Measurements from ENCODE around the gene CASK. TPM values are rescaled to one million over a fixed set of nuclear protein-coding genes. Genes with fewer than 3 reads are reported as not detected.

Gene CASK
- total and polyA plus RNA-seq, 7 donors, result 9.5 to 37.1 (median 18.4) TPM

- Histone ChIP-seq H3K4me1 (no peaks in the 10 kb centered on the region), H3K27ac (no peak within 1 kb of the TSS), H3K36me3 (no peaks in the 10 kb centered on the region), H3K4me3 (peak within 1 kb of the TSS in 1 of 4 donors; percentile 18), H3K9me3 (no peaks in the 10 kb centered on the region), H3K27me3 (no peaks in the 10 kb centered on the region)
- 62 to 87% methylated on average over 8 of the region's 8 CpGs for WGBS, 2 donors
- intact Hi-C loops (cut with DNase I), result no loop called here
- no peak for DNase-seq
- TF ChIP-seq, protein P1, sequence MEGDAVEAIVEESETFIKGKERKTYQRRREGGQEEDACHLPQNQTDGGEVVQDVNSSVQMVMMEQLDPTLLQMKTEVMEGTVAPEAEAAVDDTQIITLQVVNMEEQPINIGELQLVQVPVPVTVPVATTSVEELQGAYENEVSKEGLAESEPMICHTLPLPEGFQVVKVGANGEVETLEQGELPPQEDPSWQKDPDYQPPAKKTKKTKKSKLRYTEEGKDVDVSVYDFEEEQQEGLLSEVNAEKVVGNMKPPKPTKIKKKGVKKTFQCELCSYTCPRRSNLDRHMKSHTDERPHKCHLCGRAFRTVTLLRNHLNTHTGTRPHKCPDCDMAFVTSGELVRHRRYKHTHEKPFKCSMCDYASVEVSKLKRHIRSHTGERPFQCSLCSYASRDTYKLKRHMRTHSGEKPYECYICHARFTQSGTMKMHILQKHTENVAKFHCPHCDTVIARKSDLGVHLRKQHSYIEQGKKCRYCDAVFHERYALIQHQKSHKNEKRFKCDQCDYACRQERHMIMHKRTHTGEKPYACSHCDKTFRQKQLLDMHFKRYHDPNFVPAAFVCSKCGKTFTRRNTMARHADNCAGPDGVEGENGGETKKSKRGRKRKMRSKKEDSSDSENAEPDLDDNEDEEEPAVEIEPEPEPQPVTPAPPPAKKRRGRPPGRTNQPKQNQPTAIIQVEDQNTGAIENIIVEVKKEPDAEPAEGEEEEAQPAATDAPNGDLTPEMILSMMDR (IDR thresholded peaks at IDR 0.05), result no peak
- no peak for TF ChIP-seq EP300 (IDR thresholded peaks at IDR 0.05)
- TF ChIP-seq POLR2AphosphoS5 (IDR thresholded peaks at IDR 0.05), result no peak
These were observed 234.5 kb downstream of the CASK start, which contains the start of gene GPR34 for GRCh38 chrX:41688835-41689234. GPR34 (plus strand) TSS chrX:41688973; CDS start chrX:41695634, 6,661 bp downstream.

- Histone ChIP-seq H3K27me3 (no peaks in the 10 kb centered on the region), H3K36me3 (no peaks in the 10 kb centered on the region), H3K4me3 (no peak overlapping the region), H3K4me1 (no peaks in the 10 kb centered on the region), H3K9me3 (no peaks in the 10 kb centered on the region), H3K27ac (no peak overlapping the region)
- TF ChIP-seq POLR2A (IDR thresholded peaks at IDR 0.05) (no peak), POLR2AphosphoS5 (IDR thresholded peaks at IDR 0.05) (no peak), EP300 (IDR thresholded peaks at IDR 0.05) (no peak)
- TF ChIP-seq, protein P1 (IDR thresholded peaks at IDR 0.05), result no peak
- 68 to 83% methylated on average over 2 of the region's 2 CpGs for WGBS, 2 donors
- no peak for DNase-seq
- intact Hi-C loops (cut with DNase I), result no loop called here
These were observed 235.2 kb downstream of the CASK start for GRCh38 chrX:41688156-41688555.

DNA sequence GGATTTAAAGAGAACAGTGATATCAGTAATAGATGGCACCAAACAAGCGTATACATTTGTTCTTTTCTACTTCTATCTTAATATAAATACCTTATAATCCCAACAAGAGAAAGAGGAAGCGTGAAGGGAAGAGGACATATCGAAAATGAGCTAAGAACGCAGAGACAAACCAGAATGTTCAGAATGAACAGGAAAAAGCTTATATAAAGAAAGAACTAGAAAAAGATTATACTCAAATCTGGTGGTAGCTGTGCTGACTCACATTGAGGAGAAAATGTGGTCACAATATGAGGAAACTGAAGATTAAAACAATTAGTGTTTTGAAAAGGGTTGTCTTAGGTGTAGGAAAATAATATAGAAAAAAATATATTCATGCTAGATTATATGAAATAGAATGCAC is 236.6 kb downstream of the CASK start:
- H3K4me3 ChIP-seq, result no peak overlapping the region
- TF ChIP-seq POLR2AphosphoS5 (IDR thresholded peaks at IDR 0.05) (no peak), POLR2A (IDR thresholded peaks at IDR 0.05) (no peak)
- TF ChIP-seq, protein P1 (IDR thresholded peaks at IDR 0.05), result no peak
- no peaks in the 10 kb centered on the region for H3K4me1 ChIP-seq
- intact Hi-C loops (cut with DNase I), result no loop called here
- H3K27ac ChIP-seq, result no peak overlapping the region
- H3K27me3 ChIP-seq, result no peaks in the 10 kb centered on the region
- no peaks in the 10 kb centered on the region for H3K9me3 ChIP-seq
- 61 to 69% methylated on average over 4 of the region's 4 CpGs for WGBS, 2 donors
- H3K36me3 ChIP-seq, result no peaks in the 10 kb centered on the region
- no peak for DNase-seq

DNA sequence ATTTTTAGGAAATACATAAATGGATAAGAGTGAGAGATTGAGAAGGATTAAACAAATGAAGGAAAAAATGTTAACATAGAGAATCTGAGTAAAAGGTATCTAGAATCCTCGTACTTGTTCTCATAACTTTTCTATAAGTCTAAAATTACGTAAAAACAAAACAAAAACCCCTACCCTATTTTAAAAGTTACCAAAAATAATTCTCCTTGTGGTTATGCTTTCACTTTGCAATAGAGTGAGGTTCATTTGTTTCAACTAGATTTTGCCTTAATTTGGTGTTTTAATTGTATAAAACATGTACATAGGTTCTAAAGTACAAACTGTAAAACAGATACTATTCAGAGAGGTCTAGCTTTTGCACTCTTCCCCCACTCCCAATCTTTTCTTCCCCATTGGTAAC is 238.4 kb downstream of the CASK start:
- no peaks in the 10 kb centered on the region for H3K27me3 ChIP-seq
- 69 to 93% methylated on average over 2 of the region's 2 CpGs for WGBS, 2 donors

More for the DNA sequence above, 238.4 kb downstream of the CASK start:
- Histone ChIP-seq H3K4me1 (no peaks in the 10 kb centered on the region), H3K4me3 (no peak overlapping the region), H3K36me3 (no peaks in the 10 kb centered on the region), H3K27ac (no peak overlapping the region), H3K9me3 (no peaks in the 10 kb centered on the region)
- TF ChIP-seq, protein P1 (IDR thresholded peaks at IDR 0.05), result no peak
- TF ChIP-seq EP300 (IDR thresholded peaks at IDR 0.05) (no peak), POLR2A (IDR thresholded peaks at IDR 0.05) (no peak), POLR2AphosphoS5 (IDR thresholded peaks at IDR 0.05) (no peak)
- no peak for DNase-seq
- intact Hi-C loops (cut with DNase I), result no loop called here

All from sigmoid colon (tissue), 7 donors.